ENCODE data around the gene VAV2.

- TF ChIP-seq ARNTL (CRISPR knock-in tag; IDR thresholded peaks at IDR 0.05; ENCODE audit: borderline replicate concordance, low read depth): no peak
- no peak for TF ChIP-seq OSR1 (CRISPR knock-in tag; IDR thresholded peaks at IDR 0.05)
Observed at GRCh38 chr9:133939171-133939785, 52.8 kb downstream of the VAV2 start.
